Neuronal stem cell (in vitro differentiated cells): ENCODE data around the gene MAP1LC3B2.
A peak's percentile ranks its signal among the peaks of the same experiment; 100 is the strongest.

Source experiments
- DNase-seq: peaks from one replicate; pipeline ENCODE4 v3.0.0-alpha.2; 2013; ENCODE audit warnings: low spot score
- H2AFZ ChIP-seq: one replicate; pipeline ENCODE4 v1.6.1; 2013; ENCODE audit warnings: mild to moderate bottlenecking, low read length, inconsistent platforms
- H2AK5ac ChIP-seq: 2 replicates; pipeline ENCODE4 v1.6.1; 2013; ENCODE audit warnings: low read depth, mild to moderate bottlenecking, inconsistent platforms, low read length, moderate library complexity, mixed read lengths
- H2BK120ac ChIP-seq: 2 replicates; pipeline ENCODE4 v1.6.1; 2013; ENCODE audit warnings: low read depth, mild to moderate bottlenecking, inconsistent platforms, low read length, moderate library complexity, mixed read lengths
- H2BK12ac ChIP-seq: one replicate; pipeline ENCODE4 v1.6.1; 2013; ENCODE audit warnings: low read length, inconsistent platforms
- H2BK15ac ChIP-seq: 2 replicates; pipeline ENCODE4 v1.6.1; 2013; ENCODE audit warnings: mild to moderate bottlenecking, low read length, inconsistent platforms, mixed read lengths
- H2BK5ac ChIP-seq: one replicate; pipeline ENCODE4 v1.6.1; 2013; ENCODE audit warnings: inconsistent platforms, mild to moderate bottlenecking, low read length, moderate library complexity
- H3K14ac ChIP-seq: one replicate; pipeline ENCODE4 v1.6.1; 2013; ENCODE audit warnings: low read length, inconsistent platforms
- H3K18ac ChIP-seq: 2 replicates; pipeline ENCODE4 v1.6.1; 2013; ENCODE audit warnings: low read length, inconsistent platforms
- H3K23ac ChIP-seq: 2 replicates; pipeline ENCODE4 v1.6.1; 2013; ENCODE audit warnings: low read depth, mild to moderate bottlenecking, mixed read lengths, low read length, inconsistent platforms; ENCODE audit not compliant: poor library complexity
- H3K27ac ChIP-seq: replicated peaks from 3 replicates; pipeline ENCODE4 v1.5.1; 2013; ENCODE audit warnings: low read length, inconsistent platforms
- H3K27me3 ChIP-seq, 3 experiments: 2 replicates each; pipeline ENCODE4 v1.6.1; 2013; ENCODE audit warnings: low read length in 3 of 3, mild to moderate bottlenecking in 2 of 3, inconsistent platforms in 1 of 3, low read depth in 1 of 3, mixed read lengths in 1 of 3, moderate library complexity in 1 of 3; ENCODE audit not compliant: control insufficient read depth in 3 of 3, insufficient read depth in 3 of 3
- H3K36me3 ChIP-seq, 2 donors: replicated peaks in 1 of 2; 2 replicates each; pipeline ENCODE4 v1.6.1; 2013; ENCODE audit warnings: low read length in 2 of 2; ENCODE audit not compliant: control insufficient read depth in 2 of 2, insufficient read depth in 2 of 2
- H3K4ac ChIP-seq: 2 replicates; pipeline ENCODE4 v1.6.1; 2013; ENCODE audit warnings: inconsistent platforms, mild to moderate bottlenecking, low read length, moderate library complexity
- H3K4me1 ChIP-seq, 2 donors: 1 replicate in 1 of 2; 2 replicates in 1 of 2; pipeline ENCODE4 v1.6.1; 2013; ENCODE audit warnings: low read length in 2 of 2, low read depth in 1 of 2; ENCODE audit not compliant: control insufficient read depth in 2 of 2, insufficient read depth in 1 of 2
- H3K4me2 ChIP-seq: one replicate; pipeline ENCODE4 v1.6.1; 2013; ENCODE audit warnings: mild to moderate bottlenecking, low read length, inconsistent platforms; ENCODE audit not compliant: insufficient read depth, poor library complexity, severe bottlenecking
- H3K4me3 ChIP-seq, 2 donors: 2 replicates each; pipeline ENCODE4 v1.5.1; 2013; ENCODE audit warnings: low read length in 2 of 2, mild to moderate bottlenecking in 2 of 2, inconsistent platforms in 1 of 2, moderate library complexity in 1 of 2
- H3K79me1 ChIP-seq: one replicate; pipeline ENCODE4 v1.6.1; 2013; ENCODE audit warnings: low read depth, mild to moderate bottlenecking, inconsistent platforms, low read length, moderate library complexity
- H3K9ac ChIP-seq: one replicate; pipeline ENCODE4 v1.6.1; 2013; ENCODE audit warnings: mild to moderate bottlenecking, low read depth, low read length, inconsistent platforms; ENCODE audit not compliant: poor library complexity
- H3K9me3 ChIP-seq, 2 donors: replicated peaks in 1 of 2; 2 replicates each; pipeline versions ENCODE3 to v1.6.1; 2013; ENCODE audit warnings: low read length in 2 of 2, mild to moderate bottlenecking in 2 of 2, inconsistent platforms in 1 of 2, low read depth in 1 of 2, mixed read lengths in 1 of 2, moderate library complexity in 1 of 2; ENCODE audit not compliant: control insufficient read depth in 2 of 2, insufficient read depth in 1 of 2
- H4K8ac ChIP-seq: one replicate; pipeline ENCODE4 v1.6.1; 2013; ENCODE audit warnings: low read depth, mild to moderate bottlenecking, inconsistent platforms, low read length, moderate library complexity
- H4K91ac ChIP-seq: one replicate; pipeline ENCODE4 v1.6.1; 2013; ENCODE audit warnings: low read length, low read depth, mild to moderate bottlenecking, inconsistent platforms; ENCODE audit not compliant: poor library complexity
- WGBS, 2 donors: extraction: QIAGEN DNeasy Blood & Tissue Kit; methylation state at CpG; one replicate each; pipeline ENCODE4 v1.1.7; 2013; ENCODE audit warnings: missing lambda C conversion rate in 2 of 2, mixed read lengths in 1 of 2; ENCODE audit not compliant: insufficient read length in 2 of 2, insufficient replicate concordance in 1 of 2; ENCODE audit errors: extremely low coverage in 2 of 2; 5-methylcytosine and 5-hydroxymethylcytosine counted together

MAP1LC3B2 gene

DNA sequence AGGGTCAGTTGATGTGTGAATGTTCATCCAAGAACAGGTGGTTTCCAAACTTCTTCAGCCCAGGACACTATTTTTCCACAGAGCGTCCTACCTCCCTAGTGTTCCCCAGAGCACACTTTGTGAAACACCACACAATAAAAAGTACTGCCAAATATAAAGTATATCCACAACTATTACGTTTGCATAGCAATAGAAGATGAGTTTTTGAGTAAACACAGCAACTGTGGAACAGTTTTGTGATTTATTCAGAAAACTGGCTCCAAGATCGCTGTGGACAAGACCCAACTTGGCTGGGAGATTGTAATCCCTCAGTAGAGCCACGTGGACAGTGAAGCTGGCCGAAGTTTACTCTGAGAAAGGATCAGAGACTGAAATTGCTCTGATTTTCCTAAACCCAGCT is 14.5 kb upstream of the MAP1LC3B2 start:
- Histone ChIP-seq H3K14ac (no peak overlapping the region), H3K27ac (no peak overlapping the region), H3K23ac (no peak overlapping the region), H3K9me3 (no peaks in the 10 kb centered on the region), H3K79me1 (no peaks in the 10 kb centered on the region), H3K27me3 (peaks cover 0 to 8% (median 0%) of the 10 kb centered on the region in 3 experiments), H2AFZ (no peak overlapping the region), H2BK5ac (no peak overlapping the region), H2BK12ac (no peak overlapping the region), H4K91ac (no peak overlapping the region), H2BK15ac (no peak overlapping the region), H3K36me3 (no peaks in the 10 kb centered on the region), H2BK120ac (no peak overlapping the region), H3K4me1 (peaks cover 0 to 10% of the 10 kb centered on the region in 2 donors), H3K18ac (no peak overlapping the region), H4K8ac (no peak overlapping the region), H3K9ac (no peak overlapping the region), H3K4ac (no peak overlapping the region), H3K4me2 (no peak overlapping the region), H2AK5ac (no peak overlapping the region), H3K4me3 (no peak overlapping the region)
- no CpG with 5 or more reads among the region's 5 CpGs for WGBS, 2 donors
- no peak for DNase-seq

DNA sequence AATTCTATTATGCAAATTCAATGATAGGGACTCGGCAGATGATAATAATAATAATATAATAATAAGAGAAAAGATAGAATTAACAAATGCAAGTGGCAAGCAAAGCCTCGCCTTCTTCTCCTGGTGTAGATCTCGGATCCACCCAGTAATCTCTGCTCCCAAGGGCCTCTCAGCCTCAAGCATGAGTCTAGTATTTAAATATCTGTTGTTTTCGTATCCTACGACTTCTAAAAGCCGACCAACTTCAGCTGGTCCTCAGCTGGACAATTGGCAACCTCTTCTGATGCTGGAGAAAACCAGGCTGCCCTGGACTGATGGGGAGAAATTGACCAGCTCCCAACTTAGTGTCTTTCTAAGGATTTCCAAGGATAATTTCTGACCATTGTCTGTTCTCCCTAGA is 14.0 kb upstream of the MAP1LC3B2 start:
- Histone ChIP-seq H2BK120ac (no peak overlapping the region), H3K27me3 (peaks cover 0 to 4% (median 0%) of the 10 kb centered on the region in 3 experiments), H3K9ac (no peak overlapping the region), H4K91ac (no peak overlapping the region), H3K36me3 (no peaks in the 10 kb centered on the region), H2BK5ac (no peak overlapping the region), H3K4me1 (peaks cover 0 to 6% of the 10 kb centered on the region in 2 donors), H2AFZ (no peak overlapping the region), H3K23ac (no peak overlapping the region), H3K4me3 (no peak overlapping the region), H4K8ac (no peak overlapping the region), H2AK5ac (no peak overlapping the region), H3K14ac (no peak overlapping the region), H3K18ac (no peak overlapping the region), H3K9me3 (no peaks in the 10 kb centered on the region), H3K4me2 (no peak overlapping the region), H3K79me1 (no peaks in the 10 kb centered on the region), H3K27ac (no peak overlapping the region), H2BK12ac (no peak overlapping the region), H3K4ac (no peak overlapping the region), H2BK15ac (no peak overlapping the region)
- DNase-seq, result no peak
- WGBS, 2 donors, result no CpG with 5 or more reads among the region's 6 CpGs

DNA sequence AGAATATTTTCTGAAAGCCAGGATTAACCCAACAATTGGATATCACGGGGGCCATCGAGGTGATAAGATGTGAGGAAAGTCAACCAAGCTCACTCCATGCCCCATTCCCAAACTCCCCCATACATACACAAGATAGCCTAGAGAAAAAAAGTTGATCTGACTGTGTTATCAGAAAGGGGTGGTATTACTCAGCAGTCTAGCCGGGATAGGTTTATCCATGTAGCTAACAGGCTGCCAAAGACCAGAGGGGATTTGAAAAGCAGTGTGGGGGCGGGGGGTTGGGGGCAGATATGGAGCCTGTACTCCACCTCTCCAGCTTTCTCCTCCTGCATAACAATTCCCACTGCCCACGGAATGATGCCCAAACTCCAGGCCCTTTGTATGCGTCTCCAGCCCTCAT is 13.2 kb upstream of the MAP1LC3B2 start:
- Histone ChIP-seq H3K4me1 (peaks cover 0 to 6% of the 10 kb centered on the region in 2 donors), H2AFZ (no peak overlapping the region), H2AK5ac (no peak overlapping the region), H3K4me2 (no peak overlapping the region), H4K91ac (no peak overlapping the region), H3K9ac (no peak overlapping the region), H3K14ac (no peak overlapping the region), H3K18ac (peak overlapping the region; percentile 30), H3K23ac (no peak overlapping the region), H2BK12ac (no peak overlapping the region), H2BK5ac (no peak overlapping the region), H3K79me1 (no peaks in the 10 kb centered on the region), H3K36me3 (no peaks in the 10 kb centered on the region), H4K8ac (no peak overlapping the region), H2BK15ac (no peak overlapping the region), H3K27ac (no peak overlapping the region), H3K4ac (no peak overlapping the region), H3K27me3 (peaks cover 0 to 4% (median 0%) of the 10 kb centered on the region in 3 experiments), H2BK120ac (no peak overlapping the region), H3K9me3 (no peaks in the 10 kb centered on the region), H3K4me3 (no peak overlapping the region)
- no CpG with 5 or more reads among the region's 6 CpGs for WGBS, 2 donors
- no peak for DNase-seq

DNA sequence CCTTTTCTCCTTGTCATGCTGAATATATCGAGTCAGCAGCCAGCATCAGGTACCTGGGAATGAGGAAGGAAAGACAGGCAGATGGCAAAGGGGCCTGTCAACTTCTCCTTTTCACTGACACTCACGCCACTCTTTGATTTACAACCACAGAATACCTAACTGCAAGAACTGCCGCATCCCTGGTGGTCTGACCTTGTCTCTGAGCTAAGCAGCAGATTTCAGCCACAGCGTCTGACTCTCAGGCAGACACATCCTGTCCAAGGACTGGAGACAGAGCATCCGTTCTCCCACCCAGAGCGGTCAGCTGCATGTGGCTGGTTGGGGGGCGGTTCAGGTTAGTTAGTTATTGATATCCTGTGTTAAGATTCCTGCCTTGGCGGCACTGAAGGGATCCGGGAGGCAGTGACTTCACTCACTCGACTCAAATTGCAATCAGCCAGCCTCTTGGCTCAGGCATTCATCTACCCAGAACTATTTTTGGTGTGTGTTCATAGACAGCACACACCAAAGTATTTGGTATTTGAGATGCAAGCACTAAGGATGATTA is 11.2 kb upstream of the MAP1LC3B2 start:
- no peak overlapping the region for H3K4me3 ChIP-seq
- no peak overlapping the region for H2AK5ac ChIP-seq
- H2BK120ac ChIP-seq, result no peak overlapping the region
- WGBS, 2 donors, result no CpG with 5 or more reads among the region's 10 CpGs
- H3K4me2 ChIP-seq, result no peak overlapping the region
- no peak overlapping the region for H2BK15ac ChIP-seq
- no peak overlapping the region for H3K27ac ChIP-seq
- peaks cover 0 to 2% (median 2%) of the 10 kb centered on the region in 3 experiments for H3K27me3 ChIP-seq
- no peak overlapping the region for H3K4ac ChIP-seq
- H2BK5ac ChIP-seq, result no peak overlapping the region
- H3K4me1 ChIP-seq, result peaks cover 0 to 6% of the 10 kb centered on the region in 2 donors
- H3K23ac ChIP-seq, result no peak overlapping the region
- no peak overlapping the region for H3K9ac ChIP-seq
- H4K91ac ChIP-seq, result no peak overlapping the region
- no peak overlapping the region for H2BK12ac ChIP-seq
- no peak overlapping the region for H3K14ac ChIP-seq
- no peak for DNase-seq
- no peaks in the 10 kb centered on the region for H3K36me3 ChIP-seq
- H3K79me1 ChIP-seq, result no peaks in the 10 kb centered on the region
- H3K18ac ChIP-seq, result no peak overlapping the region
- H2AFZ ChIP-seq, result peak overlapping the region; percentile 63
- no peak overlapping the region for H4K8ac ChIP-seq
- no peaks in the 10 kb centered on the region for H3K9me3 ChIP-seq
